Fibroblast of peridontal ligament (primary cell): ENCODE results near the gene HIKESHI.

Experiments used
- DNase-seq: peaks from one replicate; pipeline ENCODE4 v3.0.0-alpha.2; 2010; ENCODE audit errors: extremely low read depth

The HIKESHI gene

GRCh38 chr11:86374586-86374985 is 72.5 kb downstream of the HIKESHI start, which contains the start of gene CCDC81:
Gene CCDC81, plus strand, starts transcription at chr11:86374887. Its CDS starts 277 bp downstream, at chr11:86375164.
- no peak for DNase-seq

- DNase-seq: no peak
Measured at GRCh38 chr11:86377972-86378371, 75.9 kb downstream of the HIKESHI start.

- no peak for DNase-seq
Measured at GRCh38 chr11:86380295-86381059, 78.4 kb downstream of the HIKESHI start.

GRCh38 chr11:86383041-86383955 is 81.3 kb downstream of the HIKESHI start:
- DNase-seq: peak; percentile 30

GRCh38 chr11:86386283-86386682 is 84.2 kb downstream of the HIKESHI start:
- no peak for DNase-seq

- peak; percentile 73 for DNase-seq
Measured at GRCh38 chr11:86386746-86387145, 84.7 kb downstream of the HIKESHI start.

GRCh38 chr11:86388198-86388597 is 86.2 kb downstream of the HIKESHI start:
- no peak for DNase-seq

- DNase-seq: no peak
Measured at GRCh38 chr11:86390487-86390886, 88.4 kb downstream of the HIKESHI start.

- peak; percentile 35 for DNase-seq
Measured at GRCh38 chr11:86395061-86395551, 93.1 kb downstream of the HIKESHI start.
